Glutamatergic neuron (in vitro differentiated cells): Measurements from ENCODE around the gene NAP1L4. TPM values are rescaled to one million over a fixed set of nuclear protein-coding genes. Genes with fewer than 3 reads are reported as not detected.
A peak's percentile ranks its signal among the peaks of the same experiment; 100 is the strongest.

Source experiments
- DNase-seq: peaks from one replicate; pipeline ENCODE4 v3.0.0; 2022
- H3K27ac Mint-ChIP-seq: one replicate; pipeline ENCODE4 v1.8.0; 2020; ENCODE audit warnings: mild to moderate bottlenecking, mixed read lengths, inconsistent platforms; ENCODE audit not compliant: unreplicated experiment
- H3K27me3 Mint-ChIP-seq: one replicate; pipeline ENCODE4 v1.8.0; 2020; ENCODE audit warnings: mild to moderate bottlenecking, moderate library complexity, mixed read lengths, inconsistent platforms; ENCODE audit not compliant: unreplicated experiment
- H3K36me3 Mint-ChIP-seq: one replicate; pipeline ENCODE4 v1.8.0; 2020; ENCODE audit warnings: mild to moderate bottlenecking, mixed read lengths, inconsistent platforms; ENCODE audit not compliant: unreplicated experiment
- H3K4me1 Mint-ChIP-seq: one replicate; pipeline ENCODE4 v1.8.0; 2020; ENCODE audit warnings: mild to moderate bottlenecking, low read depth, mixed read lengths, inconsistent platforms; ENCODE audit not compliant: unreplicated experiment
- H3K4me3 Mint-ChIP-seq: one replicate; pipeline ENCODE4 v1.8.0; 2020; ENCODE audit warnings: mild to moderate bottlenecking, mixed read lengths, inconsistent platforms; ENCODE audit not compliant: unreplicated experiment
- H3K9me3 Mint-ChIP-seq: one replicate; pipeline ENCODE4 v1.8.0; 2020; ENCODE audit warnings: mild to moderate bottlenecking, moderate library complexity, mixed read lengths, inconsistent platforms; ENCODE audit not compliant: unreplicated experiment
- CTCF ChIP-seq: fragments of 200-600 bp; sonication (generic); IDR thresholded peaks from one replicate; pipeline ENCODE4 v1.5.0; 2021; ENCODE audit not compliant: partially characterized antibody, unreplicated experiment
- total RNA-seq: library from RNA; stranded (reverse); fragmentation: NEBNext Ultra II Directional; extraction: Animal tissue kit (Norgen Biotek cat#: 25700); gene quantifications from one replicate; pipeline ENCODE4 v1.2.1, GENCODE V29; 2021; ENCODE audit not compliant: unreplicated experiment

NAP1L4 gene
- total RNA-seq, 1 donor from 2014 or later, result 209 TPM

GRCh38 chr11:2903672-2904011 is 88.5 kb downstream of the NAP1L4 start:
- H3K4me3 Mint-ChIP-seq, result peak overlapping the region; percentile 59
- peaks cover 14% of the 10 kb centered on the region for H3K36me3 Mint-ChIP-seq
- peak overlapping the region; percentile 50 for H3K27ac Mint-ChIP-seq
- DNase-seq, result no peak
- no peak for TF ChIP-seq CTCF
- peaks cover 19% of the 10 kb centered on the region for H3K27me3 Mint-ChIP-seq
- H3K9me3 Mint-ChIP-seq, result peaks cover 15% of the 10 kb centered on the region
- H3K4me1 Mint-ChIP-seq, result peaks cover 12% of the 10 kb centered on the region

GRCh38 chr11:2902784-2903671 is 89.1 kb downstream of the NAP1L4 start:
- Mint-ChIP-seq H3K4me3 (peak overlapping the region; percentile 63), H3K27me3 (peaks cover 19% of the 10 kb centered on the region), H3K27ac (no peak overlapping the region), H3K9me3 (peaks cover 15% of the 10 kb centered on the region), H3K4me1 (peaks cover 12% of the 10 kb centered on the region), H3K36me3 (peaks cover 14% of the 10 kb centered on the region)
- no peak for DNase-seq
- TF ChIP-seq CTCF, result no peak

GRCh38 chr11:2901854-2902783 is 90.0 kb downstream of the NAP1L4 start:
- no peak for TF ChIP-seq CTCF
- peaks cover 12% of the 10 kb centered on the region for H3K9me3 Mint-ChIP-seq
- peaks cover 10% of the 10 kb centered on the region for H3K36me3 Mint-ChIP-seq
- H3K27me3 Mint-ChIP-seq, result peaks cover 19% of the 10 kb centered on the region
- H3K27ac Mint-ChIP-seq, result no peak overlapping the region
- H3K4me3 Mint-ChIP-seq, result peak overlapping the region; percentile 68
- H3K4me1 Mint-ChIP-seq, result peaks cover 12% of the 10 kb centered on the region
- peak; percentile 90 for DNase-seq

GRCh38 chr11:2901196-2901796 is 90.8 kb downstream of the NAP1L4 start:
- Mint-ChIP-seq H3K4me1 (peaks cover 12% of the 10 kb centered on the region), H3K36me3 (peaks cover 10% of the 10 kb centered on the region), H3K27me3 (peaks cover 19% of the 10 kb centered on the region), H3K9me3 (peaks cover 12% of the 10 kb centered on the region), H3K4me3 (peak overlapping the region; percentile 34), H3K27ac (no peak overlapping the region)
- no peak for TF ChIP-seq CTCF
- no peak for DNase-seq
